Measurements from ENCODE around the gene SLC13A2.

DNA sequence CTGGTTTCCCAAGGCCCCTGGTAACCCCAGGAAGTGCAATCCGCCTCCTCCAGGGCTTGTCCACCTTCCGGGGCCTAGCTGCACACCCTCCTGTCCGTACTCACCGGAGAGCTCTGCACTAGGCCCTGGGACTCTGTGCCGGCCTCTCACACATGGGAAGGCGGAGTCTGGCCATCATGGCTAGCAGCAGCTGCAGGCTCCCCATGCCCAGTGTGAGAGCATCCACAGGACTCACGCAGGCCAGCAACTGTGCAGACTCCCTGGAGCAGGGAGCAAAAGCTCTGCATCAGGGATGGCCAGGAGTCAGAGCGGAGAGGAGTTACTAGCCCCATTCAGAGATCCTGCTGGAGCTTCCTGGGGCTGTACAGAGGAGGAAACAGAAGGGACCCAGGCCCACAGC is 52.9 kb downstream of the SLC13A2 start:
- no peak for TF ChIP-seq POLR2A (IDR thresholded peaks at IDR 0.05)
- TF ChIP-seq, protein P1, sequence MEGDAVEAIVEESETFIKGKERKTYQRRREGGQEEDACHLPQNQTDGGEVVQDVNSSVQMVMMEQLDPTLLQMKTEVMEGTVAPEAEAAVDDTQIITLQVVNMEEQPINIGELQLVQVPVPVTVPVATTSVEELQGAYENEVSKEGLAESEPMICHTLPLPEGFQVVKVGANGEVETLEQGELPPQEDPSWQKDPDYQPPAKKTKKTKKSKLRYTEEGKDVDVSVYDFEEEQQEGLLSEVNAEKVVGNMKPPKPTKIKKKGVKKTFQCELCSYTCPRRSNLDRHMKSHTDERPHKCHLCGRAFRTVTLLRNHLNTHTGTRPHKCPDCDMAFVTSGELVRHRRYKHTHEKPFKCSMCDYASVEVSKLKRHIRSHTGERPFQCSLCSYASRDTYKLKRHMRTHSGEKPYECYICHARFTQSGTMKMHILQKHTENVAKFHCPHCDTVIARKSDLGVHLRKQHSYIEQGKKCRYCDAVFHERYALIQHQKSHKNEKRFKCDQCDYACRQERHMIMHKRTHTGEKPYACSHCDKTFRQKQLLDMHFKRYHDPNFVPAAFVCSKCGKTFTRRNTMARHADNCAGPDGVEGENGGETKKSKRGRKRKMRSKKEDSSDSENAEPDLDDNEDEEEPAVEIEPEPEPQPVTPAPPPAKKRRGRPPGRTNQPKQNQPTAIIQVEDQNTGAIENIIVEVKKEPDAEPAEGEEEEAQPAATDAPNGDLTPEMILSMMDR (IDR thresholded peaks at IDR 0.05): no peak

Data from heart left ventricle (tissue), 13 donors.